HG03439 (cell line): Measurements from ENCODE around the gene SMOC2.

Experiments
- ATAC-seq: cut with Tn5 transposase; IDR thresholded peaks from one replicate; pipeline ENCODE4 v1.9.1; 2021; ENCODE audit warnings: mild to moderate bottlenecking, moderate library complexity; ENCODE audit not compliant: unreplicated experiment

SMOC2 gene

GRCh38 chr6:168515376-168515775, 74.4 kb downstream of the SMOC2 start:
- ATAC-seq, result no peak

GRCh38 chr6:168516944-168517741, 76.2 kb downstream of the SMOC2 start:
- no peak for ATAC-seq

- ATAC-seq, result no peak
These were observed 76.9 kb downstream of the SMOC2 start for GRCh38 chr6:168517742-168518347.

GRCh38 chr6:168518348-168518745, 77.4 kb downstream of the SMOC2 start:
- ATAC-seq, result no peak

GRCh38 chr6:168518867-168519266, 77.9 kb downstream of the SMOC2 start:
- no peak for ATAC-seq

- no peak for ATAC-seq
These were observed 79.2 kb downstream of the SMOC2 start for GRCh38 chr6:168520233-168520632.

- ATAC-seq, result no peak
These were observed 83.6 kb downstream of the SMOC2 start for GRCh38 chr6:168524571-168525001.

- no peak for ATAC-seq
These were observed 84.1 kb downstream of the SMOC2 start for GRCh38 chr6:168525114-168525513.

GRCh38 chr6:168525926-168526630, 85.1 kb downstream of the SMOC2 start:
- ATAC-seq, result no peak

GRCh38 chr6:168526841-168527281, 85.9 kb downstream of the SMOC2 start:
- no peak for ATAC-seq

GRCh38 chr6:168527451-168528210, 86.6 kb downstream of the SMOC2 start:
- ATAC-seq, result no peak

- ATAC-seq, result no peak
These were observed 87.6 kb downstream of the SMOC2 start for GRCh38 chr6:168528474-168529095.

GRCh38 chr6:168529214-168529613, 88.2 kb downstream of the SMOC2 start:
- no peak for ATAC-seq

- ATAC-seq, result no peak
These were observed 89.7 kb downstream of the SMOC2 start for GRCh38 chr6:168530653-168531071.

GRCh38 chr6:168532070-168532469, 91.1 kb downstream of the SMOC2 start:
- no peak for ATAC-seq

- ATAC-seq, result no peak
These were observed 92.4 kb downstream of the SMOC2 start for GRCh38 chr6:168533414-168533813.

- no peak for ATAC-seq
These were observed 93.3 kb downstream of the SMOC2 start for GRCh38 chr6:168534265-168534664.

- ATAC-seq, result no peak
These were observed 94.7 kb downstream of the SMOC2 start for GRCh38 chr6:168535711-168536110.

GRCh38 chr6:168536196-168536595, 95.2 kb downstream of the SMOC2 start:
- ATAC-seq, result no peak

GRCh38 chr6:168536665-168537539, 95.9 kb downstream of the SMOC2 start:
- ATAC-seq, result no peak
